Measurements from ENCODE around the gene CNGB1. TPM values are rescaled to one million over a fixed set of nuclear protein-coding genes. Genes with fewer than 3 reads are reported as not detected.

Gene CNGB1
- total RNA-seq, 4 donors from 2014 or later: 0.13 TPM; not detected in 3

DNA sequence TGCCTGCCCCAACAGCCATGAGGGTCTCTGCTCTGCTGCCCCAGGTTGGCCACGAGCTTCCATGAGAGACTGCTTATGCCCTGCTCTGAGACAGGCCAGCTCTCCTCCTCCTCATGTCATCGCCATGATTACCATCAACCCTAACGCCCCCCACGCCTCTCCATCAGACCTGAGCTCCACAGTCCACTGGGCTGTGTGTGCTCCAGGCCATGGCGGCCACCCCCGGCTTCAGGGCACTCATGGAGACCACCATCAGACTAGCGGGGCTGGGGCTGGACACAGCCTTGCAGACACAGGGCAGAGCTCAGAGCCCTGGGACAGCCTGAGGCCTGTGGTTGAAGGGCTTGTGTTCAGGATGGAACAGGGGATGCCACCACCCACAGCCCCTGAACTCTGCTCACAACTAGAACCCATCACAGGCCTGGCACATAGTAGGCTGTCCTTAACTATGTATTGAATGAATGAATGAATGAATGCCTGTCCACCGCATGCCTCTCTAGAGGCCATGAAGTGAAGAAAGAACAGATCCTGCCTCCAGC lies 14.6 kb downstream of the CNGB1 start:
- H3K27ac ChIP-seq: no peak overlapping the region
- no peak for DNase-seq
- H3K4me1 ChIP-seq: no peaks in the 10 kb centered on the region
- no peak overlapping the region for H3K4me3 ChIP-seq (replicated peaks in 1 of 3)
- WGBS, 2 donors: 91 to 94% methylated on average over 7 to 8 of the region's 8 CpGs
- intact Hi-C loops (cut with DNase I): no loop called here
- no peak for TF ChIP-seq POLR2A (IDR thresholded peaks at IDR 0.05)
- TF ChIP-seq, protein P1, sequence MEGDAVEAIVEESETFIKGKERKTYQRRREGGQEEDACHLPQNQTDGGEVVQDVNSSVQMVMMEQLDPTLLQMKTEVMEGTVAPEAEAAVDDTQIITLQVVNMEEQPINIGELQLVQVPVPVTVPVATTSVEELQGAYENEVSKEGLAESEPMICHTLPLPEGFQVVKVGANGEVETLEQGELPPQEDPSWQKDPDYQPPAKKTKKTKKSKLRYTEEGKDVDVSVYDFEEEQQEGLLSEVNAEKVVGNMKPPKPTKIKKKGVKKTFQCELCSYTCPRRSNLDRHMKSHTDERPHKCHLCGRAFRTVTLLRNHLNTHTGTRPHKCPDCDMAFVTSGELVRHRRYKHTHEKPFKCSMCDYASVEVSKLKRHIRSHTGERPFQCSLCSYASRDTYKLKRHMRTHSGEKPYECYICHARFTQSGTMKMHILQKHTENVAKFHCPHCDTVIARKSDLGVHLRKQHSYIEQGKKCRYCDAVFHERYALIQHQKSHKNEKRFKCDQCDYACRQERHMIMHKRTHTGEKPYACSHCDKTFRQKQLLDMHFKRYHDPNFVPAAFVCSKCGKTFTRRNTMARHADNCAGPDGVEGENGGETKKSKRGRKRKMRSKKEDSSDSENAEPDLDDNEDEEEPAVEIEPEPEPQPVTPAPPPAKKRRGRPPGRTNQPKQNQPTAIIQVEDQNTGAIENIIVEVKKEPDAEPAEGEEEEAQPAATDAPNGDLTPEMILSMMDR (IDR thresholded peaks at IDR 0.05): no peak
- H3K36me3 ChIP-seq: no peaks in the 10 kb centered on the region
- no peaks in the 10 kb centered on the region for H3K27me3 ChIP-seq
- no peaks in the 10 kb centered on the region for H3K9me3 ChIP-seq

- Histone ChIP-seq H3K4me1 (no peaks in the 10 kb centered on the region), H3K4me3 (replicated peaks in 1 of 3) (no peak overlapping the region), H3K9me3 (no peaks in the 10 kb centered on the region), H3K27ac (no peak overlapping the region), H3K27me3 (no peaks in the 10 kb centered on the region), H3K36me3 (no peaks in the 10 kb centered on the region)
- intact Hi-C loops (cut with DNase I): no loop called here
- DNase-seq: peak; percentile 80 to 81
- TF ChIP-seq, protein P1 (IDR thresholded peaks at IDR 0.05): peak in 4 of 6 experiments; percentile 27 to 45 (median 35)
- TF ChIP-seq POLR2A (IDR thresholded peaks at IDR 0.05): no peak
- 63 to 75% methylated on average over 10 to 12 of the region's 12 CpGs for WGBS, 2 donors
These were observed 15.2 kb downstream of the CNGB1 start for GRCh38 chr16:57955572-57956188.

- Histone ChIP-seq H3K4me1 (no peaks in the 10 kb centered on the region), H3K27ac (no peak overlapping the region), H3K36me3 (no peaks in the 10 kb centered on the region), H3K27me3 (no peaks in the 10 kb centered on the region), H3K9me3 (no peaks in the 10 kb centered on the region), H3K4me3 (replicated peaks in 1 of 3) (no peak overlapping the region)
- WGBS, 2 donors: 94 to 97% methylated on average over 1 of the region's 1 CpG
- DNase-seq: no peak
- intact Hi-C loops (cut with DNase I): no loop called here
- no peak for TF ChIP-seq POLR2A (IDR thresholded peaks at IDR 0.05)
- TF ChIP-seq, protein P1 (IDR thresholded peaks at IDR 0.05): no peak
These were observed 17.1 kb downstream of the CNGB1 start for GRCh38 chr16:57953857-57954256.

GRCh38 chr16:57952909-57953308 lies 18.0 kb downstream of the CNGB1 start:
- WGBS, 2 donors: 85 to 94% methylated on average over 6 to 9 of the region's 9 CpGs
- Histone ChIP-seq H3K36me3 (no peaks in the 10 kb centered on the region), H3K27me3 (no peaks in the 10 kb centered on the region), H3K9me3 (no peaks in the 10 kb centered on the region), H3K27ac (no peak overlapping the region), H3K4me3 (replicated peaks in 1 of 3) (no peak overlapping the region), H3K4me1 (no peaks in the 10 kb centered on the region)
- no peak for TF ChIP-seq POLR2A (IDR thresholded peaks at IDR 0.05)
- TF ChIP-seq, protein P1 (IDR thresholded peaks at IDR 0.05): no peak
- intact Hi-C loops (cut with DNase I): no loop called here
- DNase-seq: no peak

DNA sequence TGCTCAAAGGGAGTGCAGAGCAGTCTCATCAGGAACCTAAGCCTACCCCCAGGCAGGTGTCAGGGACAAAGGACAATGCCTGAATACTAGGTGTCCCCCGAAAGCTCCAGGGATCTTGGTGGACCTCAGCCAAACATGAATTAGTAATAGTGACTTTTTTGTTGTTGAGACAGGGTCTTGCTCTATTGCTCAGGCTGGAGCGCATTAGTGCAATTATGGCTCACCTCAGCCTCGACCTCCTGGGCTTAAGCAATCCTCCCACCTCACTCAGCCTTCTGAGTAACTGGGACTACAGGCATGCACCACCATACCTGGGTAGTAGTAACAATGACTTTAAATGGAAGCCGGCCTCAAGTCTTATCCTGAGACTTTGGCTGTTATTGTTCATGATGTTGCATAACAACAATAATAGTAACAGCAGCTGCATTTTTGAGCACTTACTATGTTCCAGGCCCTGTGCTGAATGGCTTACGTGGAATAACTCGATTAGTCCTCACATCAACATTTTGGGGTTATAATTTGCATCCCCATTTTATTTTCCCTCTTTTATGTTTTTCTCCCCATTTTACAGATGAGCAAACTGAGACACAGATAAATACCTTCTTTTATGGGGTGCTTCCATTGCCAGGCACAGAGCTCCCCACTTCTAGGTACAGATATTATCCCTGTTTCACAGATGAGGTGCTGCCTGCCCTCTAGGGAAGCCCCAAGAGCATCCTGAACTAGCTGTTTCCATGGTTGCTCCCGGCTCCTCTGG lies 19.5 kb downstream of the CNGB1 start:
- DNase-seq: no peak
- 86 to 88% methylated on average over 6 to 7 of the region's 7 CpGs for WGBS, 2 donors
- Histone ChIP-seq H3K4me3 (replicated peaks in 1 of 3) (no peak overlapping the region), H3K27me3 (no peaks in the 10 kb centered on the region), H3K9me3 (no peaks in the 10 kb centered on the region), H3K36me3 (no peaks in the 10 kb centered on the region), H3K27ac (no peak overlapping the region), H3K4me1 (no peaks in the 10 kb centered on the region)
- intact Hi-C loops (cut with DNase I): no loop called here
- TF ChIP-seq, protein P1 (IDR thresholded peaks at IDR 0.05): no peak
- TF ChIP-seq POLR2A (IDR thresholded peaks at IDR 0.05): no peak
